ENCODE data around the gene COL4A6.
"Not testable (repeated sequence)": the region's sequence is repeated elsewhere in the genome, so short reads cannot be mapped to it uniquely, and the experiment has no call there.

DNA sequence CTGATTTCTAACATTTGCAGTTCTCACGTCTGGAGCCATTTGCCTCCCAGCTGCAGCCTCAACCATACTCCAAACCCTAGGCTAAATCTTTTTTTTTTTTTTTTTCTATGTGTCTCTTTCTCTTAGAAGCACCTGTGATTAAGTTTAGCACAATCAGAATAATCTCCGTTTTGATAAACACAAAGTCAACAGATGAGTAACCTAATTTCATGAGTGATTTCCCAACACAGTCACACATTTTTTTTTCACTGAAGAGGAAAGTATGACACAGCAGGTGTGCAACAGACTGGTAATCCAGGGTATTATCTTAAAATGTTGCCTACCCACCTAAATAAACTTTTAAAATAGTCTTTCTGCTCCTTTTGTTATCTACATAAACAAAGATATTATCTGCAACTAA lies 62.6 kb downstream of the COL4A6 start:
- TF ChIP-seq, protein P1, sequence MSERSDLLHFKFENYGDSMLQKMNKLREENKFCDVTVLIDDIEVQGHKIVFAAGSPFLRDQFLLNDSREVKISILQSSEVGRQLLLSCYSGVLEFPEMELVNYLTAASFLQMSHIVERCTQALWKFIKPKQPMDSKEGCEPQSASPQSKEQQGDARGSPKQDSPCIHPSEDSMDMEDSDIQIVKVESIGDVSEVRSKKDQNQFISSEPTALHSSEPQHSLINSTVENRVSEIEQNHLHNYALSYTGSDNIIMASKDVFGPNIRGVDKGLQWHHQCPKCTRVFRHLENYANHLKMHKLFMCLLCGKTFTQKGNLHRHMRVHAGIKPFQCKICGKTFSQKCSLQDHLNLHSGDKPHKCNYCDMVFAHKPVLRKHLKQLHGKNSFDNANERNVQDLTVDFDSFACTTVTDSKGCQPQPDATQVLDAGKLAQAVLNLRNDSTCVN (tag by site-specific recombination; optimal IDR thresholded peaks at IDR 0.05), result not testable (repeated sequence)
- not testable (repeated sequence) for TF ChIP-seq ZNF585B, KLF10, ZNF624 (tag by site-specific recombination; IDR thresholded peaks at IDR 0.05)
